ENCODE results near the gene ZNF138. TPM values are rescaled to one million over a fixed set of nuclear protein-coding genes. Genes with fewer than 3 reads are reported as not detected.

Gene ZNF138
- total RNA-seq, 1 experiment from 2014 or later = 25.6 TPM

DNA sequence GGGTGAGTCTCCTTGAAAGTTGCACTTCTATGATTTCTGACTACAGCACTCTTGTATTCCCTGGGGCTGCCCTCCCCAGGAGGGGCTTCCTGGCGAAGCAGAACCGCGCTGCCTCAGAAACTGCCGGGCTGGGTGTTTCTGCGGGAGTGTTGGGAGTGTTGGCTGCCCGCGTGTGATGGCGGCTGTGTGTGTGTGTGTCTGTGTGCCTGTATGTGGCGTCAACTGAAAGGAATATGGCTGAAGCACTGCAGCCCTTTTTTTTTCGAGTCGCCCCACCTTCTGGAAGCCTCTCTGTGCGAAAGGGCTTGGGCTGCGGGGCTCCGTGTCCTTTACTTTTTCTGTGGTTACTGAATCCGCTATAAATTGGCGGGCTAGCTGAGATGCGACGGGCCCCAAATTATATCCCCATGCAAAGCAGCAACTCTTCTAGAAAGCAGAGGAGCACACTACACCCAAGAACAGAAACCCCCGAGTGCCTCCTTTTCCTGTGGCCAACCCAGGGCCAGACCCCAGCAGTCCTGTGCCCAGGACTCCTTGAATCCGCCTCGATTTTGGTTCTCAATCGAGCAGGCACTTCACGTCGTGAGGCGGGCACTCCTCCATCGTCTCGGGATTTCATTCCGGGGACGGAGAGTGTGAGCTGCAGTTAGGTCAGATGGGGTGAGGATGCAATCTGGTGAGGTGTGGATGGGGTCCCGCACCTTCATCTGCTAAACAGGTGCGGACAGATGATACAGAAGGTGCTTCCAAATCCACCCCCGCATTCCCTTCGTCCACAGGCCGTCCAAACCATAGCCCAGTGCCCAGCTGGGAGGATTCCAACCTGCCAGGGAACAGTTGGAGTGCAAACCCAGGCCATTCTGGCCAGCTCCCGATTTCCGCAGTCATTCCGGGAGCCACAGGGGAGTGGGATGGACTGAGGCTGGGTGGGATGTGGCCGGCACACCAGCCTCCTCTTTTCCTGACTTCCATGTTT, 86.4 kb downstream of the ZNF138 start:
- peak; percentile 10 for DNase-seq
- no peaks in the 10 kb centered on the region for H4K20me1 ChIP-seq (ENCODE audit: control insufficient read depth, insufficient read depth, insufficient read length)
- H2BK15ac ChIP-seq (ENCODE audit: low read depth, low read length) = no peak overlapping the region
- no peak overlapping the region for H3K9ac ChIP-seq (ENCODE audit: extremely low read depth, insufficient read length, low read length)
- Mint-ChIP-seq H3K4me1 (0 out of 4 replicates have a peak, but pooled peaks cover 0 to 3% of the 10 kb centered on the region in 2 experiments), H3K27me3 (ENCODE audit: low read depth) (peaks cover 54% of the 10 kb centered on the region), H3K27ac (no peak overlapping the region), H3K36me3 (ENCODE audit: insufficient read depth in 1 of 3, low read depth in 3 of 3) (peaks cover 4 to 8% (median 6%) of the 10 kb centered on the region in 3 experiments; a peak in 5 of 7 replicates), H3K9me3 (peaks cover 74 to 78% of the 10 kb centered on the region in 2 experiments), H3K4me3 (no peak overlapping the region)
- no peak overlapping the region for H2BK12ac ChIP-seq (ENCODE audit: insufficient read length, low read depth, low read length)
- no peaks in the 10 kb centered on the region for H3K9me3 ChIP-seq (ENCODE audit: control insufficient read depth, low read depth, low read length)
- H3K4me1 ChIP-seq (ENCODE audit: insufficient read depth, low read length) = no peaks in the 10 kb centered on the region
- no peak overlapping the region for H3K4me2 ChIP-seq (ENCODE audit: insufficient read depth, insufficient read length, low read length)
- H2BK5ac ChIP-seq (ENCODE audit: insufficient read length, low read length) = no peak overlapping the region
- H4K8ac ChIP-seq (replicated peaks; ENCODE audit: insufficient read length, low read depth, low read length) = no peak overlapping the region
- no peak overlapping the region for H4K91ac ChIP-seq (ENCODE audit: insufficient read length, low read depth, low read length)
- H2BK120ac ChIP-seq (ENCODE audit: low read depth, low read length, poor library complexity, severe bottlenecking) = no peak overlapping the region
- H3K14ac ChIP-seq (ENCODE audit: insufficient read depth, low read length) = no peak overlapping the region
- no peak overlapping the region for H3K23ac ChIP-seq (ENCODE audit: insufficient read length, low read depth, low read length)
- H3K23me2 ChIP-seq (ENCODE audit: insufficient read length, low read depth, low read length, poor library complexity, severe bottlenecking) = no peaks in the 10 kb centered on the region
- H3K79me2 ChIP-seq (ENCODE audit: insufficient read depth, low read length) = no peaks in the 10 kb centered on the region
- H3K56ac ChIP-seq (ENCODE audit: insufficient read length, low read depth, low read length) = no peak overlapping the region
- no peak overlapping the region for H2BK20ac ChIP-seq (ENCODE audit: low read depth, low read length, poor library complexity, severe bottlenecking)
- H3K79me1 ChIP-seq (ENCODE audit: insufficient read depth, low read depth, low read length, poor library complexity, severe bottlenecking) = no peaks in the 10 kb centered on the region
- no peak overlapping the region for H3T11ph ChIP-seq (ENCODE audit: low read length)
- H2AK5ac ChIP-seq (ENCODE audit: insufficient read length, low read length) = no peak overlapping the region
- H3K4ac ChIP-seq (ENCODE audit: low read depth, low read length) = no peak overlapping the region
- no peak overlapping the region for H4K5ac ChIP-seq (ENCODE audit: insufficient read length, low read depth, low read length)
- no CpG with 5 or more reads among the region's 38 CpGs for WGBS (ENCODE audit: extremely low coverage, insufficient read length, low lambda C conversion rate)
- no peaks in the 10 kb centered on the region; the same call in 1 of the 2 replicates for H3K27me3 ChIP-seq (ENCODE audit: insufficient read depth, low read length)
- TF ChIP-seq CTCF (conservative IDR thresholded peaks at IDR 0.05) = no peak
- no peak overlapping the region for H2AFZ ChIP-seq (ENCODE audit: low read length)
- H3K27ac ChIP-seq (ENCODE audit: insufficient read length, low read depth, low read length) = no peak overlapping the region
- no peak overlapping the region for H3K18ac ChIP-seq (ENCODE audit: insufficient read length, low read depth, low read length)

All from H9 (cell line).